Smooth muscle cell of bladder (primary cell): ENCODE data around the gene INSL6. TPM values are rescaled to one million over a fixed set of nuclear protein-coding genes. Genes with fewer than 3 reads are reported as not detected.

Experiments used
- total RNA-seq: library from RNA; depleted of rRNA; stranded (reverse); fragments of >200 nt; gene quantifications from 2 replicates; pipeline ENCODE4 v1.2.3, GENCODE V29; 2014

The INSL6 gene, protein sequence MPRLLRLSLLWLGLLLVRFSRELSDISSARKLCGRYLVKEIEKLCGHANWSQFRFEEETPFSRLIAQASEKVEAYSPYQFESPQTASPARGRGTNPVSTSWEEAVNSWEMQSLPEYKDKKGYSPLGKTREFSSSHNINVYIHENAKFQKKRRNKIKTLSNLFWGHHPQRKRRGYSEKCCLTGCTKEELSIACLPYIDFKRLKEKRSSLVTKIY
- not detected in 2 replicates for total RNA-seq

DNA sequence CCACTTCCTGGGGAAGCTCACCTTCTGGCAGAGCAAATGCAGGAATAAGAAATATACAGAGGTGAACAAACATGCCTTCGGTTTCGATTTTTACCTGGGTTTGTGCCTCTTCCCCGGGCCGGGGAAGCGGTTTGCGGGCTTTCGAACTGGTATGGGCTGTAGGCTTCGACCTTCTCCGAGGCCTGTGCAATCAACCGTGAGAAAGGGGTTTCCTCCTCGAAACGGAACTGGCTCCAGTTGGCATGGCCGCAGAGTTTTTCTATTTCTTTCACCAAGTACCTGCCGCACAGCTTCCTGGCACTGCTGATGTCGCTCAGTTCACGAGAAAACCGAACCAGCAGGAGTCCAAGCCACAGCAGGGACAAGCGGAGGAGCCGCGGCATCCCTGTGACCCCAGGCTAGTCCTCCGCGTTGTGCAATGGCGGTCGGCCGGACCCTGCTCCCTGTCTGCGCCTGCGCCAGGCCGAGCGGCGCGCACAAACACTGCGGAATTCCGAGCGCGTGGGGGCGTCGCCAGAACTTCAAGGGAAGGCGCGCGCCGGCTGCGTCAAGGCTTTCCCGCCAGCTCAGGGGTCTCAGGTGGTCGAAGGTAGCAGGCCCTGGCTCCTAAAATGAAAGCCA, at the start of gene INSL6:
Gene INSL6 (minus strand): TSS at position 420 of the 621 bp plus-strand sequence. CDS start 37 bp downstream, at position 383.

DNA sequence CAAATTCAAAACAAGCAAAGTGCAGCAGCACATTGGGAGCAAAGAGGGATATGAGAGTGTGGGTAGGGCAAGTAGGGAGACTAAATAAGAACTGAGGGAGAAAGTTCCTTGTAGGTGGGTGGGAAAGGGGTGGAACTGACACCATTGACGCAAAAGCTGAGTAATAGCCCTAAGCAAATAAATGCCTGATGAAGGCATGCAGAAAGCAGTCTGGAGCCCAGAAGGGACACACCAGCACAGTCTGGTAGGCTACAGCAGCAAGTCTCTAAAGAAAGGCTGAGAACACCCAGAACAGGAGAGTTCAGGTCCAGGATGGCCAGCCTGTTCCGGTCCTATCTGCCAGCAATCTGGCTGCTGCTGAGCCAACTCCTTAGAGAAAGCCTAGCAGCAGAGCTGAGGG, 45.8 kb upstream of the INSL6 start, which contains the start of gene INSL4:
Gene INSL4 (plus strand): TSS at position 208 of the 400 bp plus-strand sequence. CDS start 105 bp downstream, at position 313.

Other genes starting within 250 kb of the INSL6 start
- 6.7 and 7.0 TPM in 2 replicates for gene JAK2, start 200.4 kb downstream of the INSL6 start, total RNA-seq
- not detected in 2 replicates for gene INSL4, start 45.8 kb upstream of the INSL6 start, total RNA-seq
- gene RLN2, start 119.1 kb upstream of the INSL6 start, total RNA-seq: not detected in 2 replicates
- gene RLN1, start 154.2 kb upstream of the INSL6 start, total RNA-seq: not detected in 2 replicates